A549 (cell line): ENCODE results near the gene DGKH. TPM values are rescaled to one million over a fixed set of nuclear protein-coding genes. Genes with fewer than 3 reads are reported as not detected.

Experiments used
- ATAC-seq, 2 experiments: fragments of 200-7000 bp in 1 of 2; fragments of >200 bp in 1 of 2; cut with Nextera tagmentation in 1 of 2; cut with Tn5 transposase in 1 of 2; 3 replicates each; pipeline versions ENCODE4 v1.8.0 to v1.9.1; 2018 to 2020; ENCODE audit warnings: mild to moderate bottlenecking in 1 of 2, moderate library complexity in 1 of 2
- CTCF ChIA-PET: fragments of 300-600 bp; sonication (Branson Sonifier 250); formaldehyde crosslinking; extraction: SDS; loops from one replicate; lab custom pipeline; 2021; ENCODE audit warnings: antibody characterized with exemption, inconsistent platforms; lab: Yijun Ruan, JAX
- POLR2A ChIA-PET: fragments of 350-600 bp; formaldehyde crosslinking; extraction: SDS; loops from one replicate; lab custom pipeline; 2021; ENCODE audit warnings: antibody characterized with exemption, inconsistent platforms; lab: Yijun Ruan, JAX
- DNase-seq, 2 experiments: peaks; one replicate each; pipeline versions ENCODE4 v3.0.0 to v3.0.0-alpha.2; 2011 to 2016; ENCODE audit warnings: low read depth in 1 of 2, low spot score in 1 of 2
- FAIRE-seq: peaks from 2 replicates; lab custom pipeline; 2011; peaks lifted over from hg19 to GRCh38; lab: Jason Lieb, UNC
- H3K27ac ChIP-seq, 2 experiments: fragments of >200 bp; sonication (Bioruptor Twin); formaldehyde crosslinking; 3 replicates each; pipeline ENCODE4 v1.5.1; 2016 to 2017
- H3K4me1 ChIP-seq: fragments of >200 bp; sonication (Bioruptor Twin); formaldehyde crosslinking; 3 replicates; pipeline ENCODE4 v1.6.1; 2016
- H3K4me2 ChIP-seq: fragments of >200 bp; sonication (Bioruptor Twin); formaldehyde crosslinking; 3 replicates; pipeline ENCODE4 v1.6.1; 2016
- H3K4me3 ChIP-seq: fragments of >200 bp; sonication (Bioruptor Twin); formaldehyde crosslinking; 3 replicates; pipeline ENCODE4 v1.5.1; 2016
- H3K9me3 ChIP-seq: fragments of >200 bp; sonication (Bioruptor Twin); formaldehyde crosslinking; 3 replicates; pipeline ENCODE4 v1.6.1; 2016
- CEBPB ChIP-seq, 2 experiments: fragments of >200 bp in 1 of 2; sonication (Bioruptor Twin) in 1 of 2; formaldehyde crosslinking in 1 of 2; IDR thresholded peaks; 2 replicates each; pipeline ENCODE4 v1.6.1; 2012 to 2016
- CHD2 ChIP-seq: fragments of 150-350 bp; IDR thresholded peaks from 2 replicates; pipeline ENCODE4 v1.6.1; 2014; ENCODE audit warnings: low read length; ENCODE audit not compliant: partially characterized antibody
- CHD4 ChIP-seq: fragments of 200-600 bp; sonication (generic); IDR thresholded peaks from 2 replicates; pipeline ENCODE4 v1.6.1; 2016; ENCODE audit warnings: antibody characterized with exemption, mild to moderate bottlenecking, borderline replicate concordance
- EP300 ChIP-seq, 2 experiments: fragments of >200 bp; sonication (Bioruptor Twin); formaldehyde crosslinking; IDR thresholded peaks; 2 replicates in 1 of 2; 3 replicates in 1 of 2; pipeline ENCODE4 v1.6.1; 2016 to 2017
- ESRRA ChIP-seq: fragments of 150-350 bp; IDR thresholded peaks from 2 replicates; pipeline ENCODE4 v1.6.1; 2014; ENCODE audit warnings: mild to moderate bottlenecking, low read length, borderline replicate concordance
- GATA3 ChIP-seq: IDR thresholded peaks from 2 replicates; pipeline ENCODE4 v1.6.1; 2012; ENCODE audit warnings: borderline replicate concordance
- HDAC2 ChIP-seq: fragments of 200-600 bp; sonication (generic); IDR thresholded peaks from 2 replicates; pipeline ENCODE4 v1.6.1; 2016
- HOXB5 ChIP-seq: fragments of 250-450 bp; sonication (Bioruptor Pico); IDR thresholded peaks from 2 replicates; pipeline ENCODE4 v1.5.0; 2020; ENCODE audit warnings: mild to moderate bottlenecking, moderate library complexity
- JUN ChIP-seq, 2 experiments: fragments of >200 bp; sonication (Bioruptor Twin); formaldehyde crosslinking; IDR thresholded peaks; 2 replicates in 1 of 2; 3 replicates in 1 of 2; pipeline ENCODE4 v1.6.1; 2016 to 2017
- KDM1A ChIP-seq: fragments of 200-600 bp; sonication (generic); IDR thresholded peaks from 2 replicates; pipeline ENCODE4 v1.6.1; 2016; ENCODE audit warnings: low read depth, mild to moderate bottlenecking
- KDM5A ChIP-seq: fragments of 200-600 bp; sonication (generic); IDR thresholded peaks from 2 replicates; pipeline ENCODE4 v1.6.1; 2016; ENCODE audit warnings: antibody characterized with exemption, mild to moderate bottlenecking
- MAZ ChIP-seq: fragments of 150-350 bp; IDR thresholded peaks from 2 replicates; pipeline ENCODE4 v1.6.1; 2014; ENCODE audit warnings: antibody characterized with exemption, low read depth, low read length, borderline replicate concordance
- MYC ChIP-seq: IDR thresholded peaks from 2 replicates; pipeline ENCODE4 v1.6.1; 2012; ENCODE audit warnings: mild to moderate bottlenecking, inconsistent platforms, low read length, improper control_type of control experiment, borderline replicate concordance
- PHF8 ChIP-seq: fragments of 200-600 bp; sonication (generic); IDR thresholded peaks from 2 replicates; pipeline ENCODE4 v1.6.1; 2016; ENCODE audit warnings: low read depth, mild to moderate bottlenecking, antibody characterized with exemption, moderate library complexity, borderline replicate concordance
- POLR2A ChIP-seq: IDR thresholded peaks from 2 replicates; pipeline ENCODE4 v1.6.1; 2012; ENCODE audit warnings: mild to moderate bottlenecking, low read length
- POLR2AphosphoS2 ChIP-seq: conservative IDR thresholded peaks from 2 replicates; pipeline ENCODE4 v1.6.1; 2012; ENCODE audit warnings: low read length, improper control_type of control experiment, inconsistent platforms
- RAD21 ChIP-seq, 2 experiments: fragments of >200 bp in 1 of 2; sonication (Bioruptor Twin) in 1 of 2; formaldehyde crosslinking in 1 of 2; IDR thresholded peaks in 1 of 2; conservative IDR thresholded peaks in 1 of 2; 2 replicates in 1 of 2; 3 replicates in 1 of 2; pipeline ENCODE4 v1.6.1; 2012 to 2018; ENCODE audit warnings: inconsistent platforms in 1 of 2
- RFX5 ChIP-seq: fragments of 450-650 bp; IDR thresholded peaks from 2 replicates; pipeline ENCODE4 v1.7.1; 2014; ENCODE audit warnings: antibody characterized with exemption, mild to moderate bottlenecking, moderate library complexity
- RNF2 ChIP-seq: fragments of 200-600 bp; sonication (generic); IDR thresholded peaks from 2 replicates; pipeline ENCODE4 v1.6.1; 2016; ENCODE audit warnings: low read depth, mild to moderate bottlenecking, antibody characterized with exemption, moderate library complexity, borderline replicate concordance
- TFCP2L1 ChIP-seq: fragments of 250-450 bp; sonication (Bioruptor Pico); IDR thresholded peaks from 2 replicates; pipeline ENCODE4 v1.5.0; 2021; ENCODE audit warnings: mild to moderate bottlenecking
- TP53 ChIP-seq: fragments of 250-450 bp; sonication (Bioruptor Pico); IDR thresholded peaks from 2 replicates; pipeline ENCODE4 v1.5.0; 2021; ENCODE audit warnings: mild to moderate bottlenecking, moderate library complexity
- ZFP36 ChIP-seq: fragments of 450-650 bp; IDR thresholded peaks from 2 replicates; pipeline ENCODE4 v1.6.1; 2014; ENCODE audit warnings: borderline replicate concordance; ENCODE audit not compliant: partially characterized antibody
- WGBS: methylation state at CpG from one replicate; pipeline ENCODE4 v1.1.6; 2017; ENCODE audit errors: missing lambda C conversion rate; 5-methylcytosine and 5-hydroxymethylcytosine counted together
- polyA plus RNA-seq, 4 experiments: library from polyadenylated mRNA; depleted of rRNA in 3 of 4; stranded (reverse); fragments of >200 nt; fragmentation: RNase III in 1 of 4; extraction: RNeasy Plus Mini Kit Qiagen cat#74134 plus additional on column Dnase treatment in 1 of 4; gene quantifications; 2 replicates in 3 of 4; 3 replicates in 1 of 4; pipeline ENCODE4 v1.2.3, GENCODE V29; 2011 to 2017
- TF ChIP-seq, protein P1 (sequence below): fragments of >200 bp; sonication (Bioruptor Twin); formaldehyde crosslinking; IDR thresholded peaks from 3 replicates; pipeline ENCODE4 v1.5.1; 2016
- TF ChIP-seq, protein P2 (sequence below): IDR thresholded peaks from 2 replicates; pipeline ENCODE4 v1.6.1; 2012; ENCODE audit warnings: low read depth, borderline replicate concordance
- TF ChIP-seq, protein P3 (sequence below): fragments of >200 bp; sonication (Bioruptor Twin); formaldehyde crosslinking; IDR thresholded peaks from 3 replicates; pipeline ENCODE4 v1.6.1; 2016
- TF ChIP-seq, protein P4 (sequence below): fragments of 150-350 bp; IDR thresholded peaks from 2 replicates; pipeline ENCODE4 v1.6.1; 2014; ENCODE audit warnings: low read depth, mild to moderate bottlenecking, low read length

Gene DGKH
- polyA plus RNA-seq, 2 of the 4 experiments (the other 2 are of a cell fraction), result 3.8 to 6.7 TPM

DNA sequence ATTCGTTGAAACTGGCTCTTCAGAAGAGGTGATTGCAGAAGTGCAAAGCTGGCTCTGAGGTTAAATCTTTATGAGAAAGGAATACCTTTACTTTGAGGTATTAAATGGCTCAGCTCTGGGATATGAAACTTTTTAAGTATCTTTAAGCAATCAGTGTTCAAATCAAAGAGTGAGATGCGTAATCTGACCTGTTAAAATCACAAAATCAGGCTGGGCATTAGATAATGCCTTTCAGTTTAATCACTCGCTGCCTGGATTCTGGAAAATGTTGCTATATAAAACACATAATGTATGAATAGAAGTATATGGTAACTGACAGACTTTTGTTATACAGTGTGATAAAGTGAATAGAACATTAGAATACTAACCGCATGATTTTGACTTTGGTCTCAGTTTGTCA, 2.0 kb upstream of the DGKH start (continued):
- TF ChIP-seq, protein P1, sequence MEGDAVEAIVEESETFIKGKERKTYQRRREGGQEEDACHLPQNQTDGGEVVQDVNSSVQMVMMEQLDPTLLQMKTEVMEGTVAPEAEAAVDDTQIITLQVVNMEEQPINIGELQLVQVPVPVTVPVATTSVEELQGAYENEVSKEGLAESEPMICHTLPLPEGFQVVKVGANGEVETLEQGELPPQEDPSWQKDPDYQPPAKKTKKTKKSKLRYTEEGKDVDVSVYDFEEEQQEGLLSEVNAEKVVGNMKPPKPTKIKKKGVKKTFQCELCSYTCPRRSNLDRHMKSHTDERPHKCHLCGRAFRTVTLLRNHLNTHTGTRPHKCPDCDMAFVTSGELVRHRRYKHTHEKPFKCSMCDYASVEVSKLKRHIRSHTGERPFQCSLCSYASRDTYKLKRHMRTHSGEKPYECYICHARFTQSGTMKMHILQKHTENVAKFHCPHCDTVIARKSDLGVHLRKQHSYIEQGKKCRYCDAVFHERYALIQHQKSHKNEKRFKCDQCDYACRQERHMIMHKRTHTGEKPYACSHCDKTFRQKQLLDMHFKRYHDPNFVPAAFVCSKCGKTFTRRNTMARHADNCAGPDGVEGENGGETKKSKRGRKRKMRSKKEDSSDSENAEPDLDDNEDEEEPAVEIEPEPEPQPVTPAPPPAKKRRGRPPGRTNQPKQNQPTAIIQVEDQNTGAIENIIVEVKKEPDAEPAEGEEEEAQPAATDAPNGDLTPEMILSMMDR, result no peak

DNA sequence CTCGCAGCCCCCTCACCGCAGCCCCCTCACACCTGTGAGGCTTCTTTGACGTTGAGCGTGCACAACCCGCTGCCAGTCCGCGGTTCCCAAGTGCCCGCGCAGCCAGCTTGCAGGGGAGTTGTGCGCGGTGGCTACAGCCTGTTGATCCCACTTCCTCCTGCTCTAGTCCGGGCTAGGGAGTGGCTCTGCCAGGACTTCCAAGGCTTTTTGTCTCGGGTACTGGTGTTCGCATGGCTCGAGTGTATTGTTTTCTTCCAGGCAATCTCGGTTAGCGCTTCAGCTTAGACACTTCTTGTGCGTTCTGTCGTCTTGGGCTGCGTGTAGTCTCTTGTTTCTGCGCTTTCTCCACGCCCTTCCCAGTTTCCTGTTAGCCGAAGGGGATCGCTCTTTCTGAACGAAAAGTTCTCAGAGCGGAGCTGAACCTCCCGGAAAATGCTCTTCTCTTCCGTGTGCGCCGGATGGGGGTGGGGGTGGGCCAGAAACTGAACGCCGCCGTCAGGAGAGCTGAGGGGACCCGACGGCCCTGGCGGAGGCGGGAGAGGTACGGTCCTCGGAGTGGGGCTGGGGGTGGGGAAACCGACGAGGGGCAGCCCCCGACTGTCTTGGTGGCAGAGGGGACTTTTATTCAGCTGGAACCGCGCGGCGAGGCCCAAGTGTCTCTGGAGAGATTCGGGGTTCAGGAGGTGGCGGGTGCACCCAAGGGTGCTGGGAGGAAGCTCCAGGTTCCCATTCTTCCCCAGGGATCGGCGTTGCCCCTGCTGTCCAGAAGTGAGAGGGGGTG, 697 bp upstream of the DGKH start:
- peak overlapping the region; percentile 64 for H3K4me3 ChIP-seq
- 2% methylated on average over 28 of the region's 50 CpGs for WGBS
- H3K4me1 ChIP-seq, result peaks cover 20% of the 10 kb centered on the region
- TF ChIP-seq PHF8, result 0 out of 2 replicates have a peak, but pooled peaks have one; percentile 20
- peak; percentile 26; the same call in 1 of the 2 replicates for TF ChIP-seq POLR2A
- TF ChIP-seq EP300 (IDR thresholded peaks at IDR 0.05), result no peak
- CTCF ChIA-PET, result interaction anchor here (0.6 to 2.0 kb wide), 6 partner anchors 21 to 379 kb away, joined by 3 to 10 read pairs (median 5); no protein-coding TSS in a partner anchor
- H3K9me3 ChIP-seq, result no peaks in the 10 kb centered on the region
- peak overlapping the region; percentile 85 for H3K4me2 ChIP-seq
- POLR2A ChIA-PET, result interaction anchor here (0.6 to 1.8 kb wide), 5 partner anchors 8 to 1755 kb away, joined by 3 to 6 read pairs (median 4); partner anchors contain the start of gene VWA8
- DNase-seq (peak; percentile 40 to 64), ATAC-seq (peak; percentile 63 to 72), FAIRE-seq (no peak)
- peak overlapping the region; percentile 92 to 100 for H3K27ac ChIP-seq

DNA sequence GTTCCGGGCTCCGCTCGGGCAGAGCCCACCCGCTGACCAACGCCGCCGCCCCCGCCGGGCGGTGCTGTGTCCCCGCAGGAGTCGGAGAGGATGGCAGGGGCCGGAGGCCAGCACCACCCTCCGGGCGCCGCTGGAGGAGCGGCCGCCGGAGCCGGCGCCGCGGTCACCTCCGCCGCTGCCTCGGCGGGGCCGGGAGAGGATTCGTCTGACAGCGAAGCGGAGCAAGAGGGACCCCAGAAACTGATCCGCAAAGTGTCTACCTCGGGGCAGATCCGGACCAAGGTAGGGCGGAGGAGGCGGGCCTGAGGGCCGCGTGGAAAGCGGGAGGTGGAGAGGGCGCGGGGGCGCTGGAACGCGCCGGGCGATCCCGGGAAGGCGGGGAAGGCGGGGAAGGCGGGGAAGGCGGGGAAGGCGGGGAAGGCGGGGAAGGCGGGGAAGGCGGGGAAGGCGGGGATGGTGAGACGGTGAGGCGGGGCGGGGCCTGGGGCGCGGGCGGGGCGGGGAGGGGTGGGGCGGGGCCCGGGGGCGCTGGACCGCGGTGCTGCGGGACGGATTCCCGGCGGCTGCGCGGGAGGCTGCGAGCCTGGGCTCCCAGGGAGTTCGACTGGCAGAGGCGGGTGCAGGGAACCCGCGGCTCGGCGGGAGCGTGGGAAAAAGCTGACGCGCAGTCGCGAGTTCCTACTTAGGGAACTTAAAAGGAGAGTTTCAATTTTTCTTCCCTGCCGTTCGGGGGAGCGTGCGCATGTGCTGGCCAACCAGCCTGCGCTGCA, 421 bp downstream of the DGKH start:
- peaks cover 20% of the 10 kb centered on the region for H3K4me1 ChIP-seq
- WGBS, result 4% methylated on average over 4 of the region's 91 CpGs
- H3K27ac ChIP-seq, result peak overlapping the region; percentile 92 to 100
- peak overlapping the region; percentile 85 for H3K4me2 ChIP-seq
- ATAC-seq (peak; percentile 80 to 83), FAIRE-seq (no peak), DNase-seq (peak; percentile 61 to 70)
- H3K4me3 ChIP-seq, result peak overlapping the region; percentile 64
- ChIA-PET POLR2A (interaction anchor here (0.6 to 1.7 kb wide), 5 partner anchors 9 to 1754 kb away, joined by 3 to 6 read pairs (median 5); partner anchors contain the start of gene VWA8), CTCF (interaction anchor here (1.0 to 2.0 kb wide), 5 partner anchors 13 to 380 kb away, joined by 5 to 10 read pairs (median 5); no protein-coding TSS in a partner anchor)
- no peaks in the 10 kb centered on the region for H3K9me3 ChIP-seq
- TF ChIP-seq RFX5 (no peak), KDM1A (no peak), TFCP2L1 (CRISPR knock-in tag) (no peak), JUN (IDR thresholded peaks at IDR 0.05) (peak in 1 of 2 experiments; percentile 52; a peak in 2 of 5 replicates), POLR2AphosphoS2 (no peak), ZFP36 (no peak), GATA3 (peak; percentile 8; the same call in 1 of the 2 replicates), MAZ (no peak), CHD4 (no peak), KDM5A (no peak), RAD21 (conservative IDR thresholded peaks at IDR 0.05 in 1 of 2, IDR thresholded peaks at IDR 0.05 in 1 of 2) (peak; percentile 4 to 28; a peak in 3 of 5 replicates), HOXB5 (no peak), TP53 (CRISPR knock-in tag) (no peak), HDAC2 (no peak), EP300 (IDR thresholded peaks at IDR 0.05) (no peak), CEBPB (IDR thresholded peaks at IDR 0.05) (no peak), RNF2 (no peak), MYC (no peak), ESRRA (no peak), CHD2 (no peak)
- TF ChIP-seq, protein P2, sequence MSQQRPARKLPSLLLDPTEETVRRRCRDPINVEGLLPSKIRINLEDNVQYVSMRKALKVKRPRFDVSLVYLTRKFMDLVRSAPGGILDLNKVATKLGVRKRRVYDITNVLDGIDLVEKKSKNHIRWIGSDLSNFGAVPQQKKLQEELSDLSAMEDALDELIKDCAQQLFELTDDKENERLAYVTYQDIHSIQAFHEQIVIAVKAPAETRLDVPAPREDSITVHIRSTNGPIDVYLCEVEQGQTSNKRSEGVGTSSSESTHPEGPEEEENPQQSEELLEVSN, result no peak
- TF ChIP-seq, protein P3, sequence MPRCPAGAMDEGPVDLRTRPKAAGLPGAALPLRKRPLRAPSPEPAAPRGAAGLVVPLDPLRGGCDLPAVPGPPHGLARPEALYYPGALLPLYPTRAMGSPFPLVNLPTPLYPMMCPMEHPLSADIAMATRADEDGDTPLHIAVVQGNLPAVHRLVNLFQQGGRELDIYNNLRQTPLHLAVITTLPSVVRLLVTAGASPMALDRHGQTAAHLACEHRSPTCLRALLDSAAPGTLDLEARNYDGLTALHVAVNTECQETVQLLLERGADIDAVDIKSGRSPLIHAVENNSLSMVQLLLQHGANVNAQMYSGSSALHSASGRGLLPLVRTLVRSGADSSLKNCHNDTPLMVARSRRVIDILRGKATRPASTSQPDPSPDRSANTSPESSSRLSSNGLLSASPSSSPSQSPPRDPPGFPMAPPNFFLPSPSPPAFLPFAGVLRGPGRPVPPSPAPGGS, result no peak
- TF ChIP-seq, protein P4, sequence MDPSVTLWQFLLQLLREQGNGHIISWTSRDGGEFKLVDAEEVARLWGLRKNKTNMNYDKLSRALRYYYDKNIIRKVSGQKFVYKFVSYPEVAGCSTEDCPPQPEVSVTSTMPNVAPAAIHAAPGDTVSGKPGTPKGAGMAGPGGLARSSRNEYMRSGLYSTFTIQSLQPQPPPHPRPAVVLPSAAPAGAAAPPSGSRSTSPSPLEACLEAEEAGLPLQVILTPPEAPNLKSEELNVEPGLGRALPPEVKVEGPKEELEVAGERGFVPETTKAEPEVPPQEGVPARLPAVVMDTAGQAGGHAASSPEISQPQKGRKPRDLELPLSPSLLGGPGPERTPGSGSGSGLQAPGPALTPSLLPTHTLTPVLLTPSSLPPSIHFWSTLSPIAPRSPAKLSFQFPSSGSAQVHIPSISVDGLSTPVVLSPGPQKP, result no peak
